HUES64 (cell line): ENCODE data around the gene ATP2C2.
"Not testable (repeated sequence)": the region's sequence is repeated elsewhere in the genome, so short reads cannot be mapped to it uniquely, and the experiment has no call there.

Experiments used
- H3K27ac ChIP-seq: 2 replicates; pipeline ENCODE4 v1.7.0; 2013; ENCODE audit warnings: low read depth, low read length, inconsistent platforms
- H3K27me3 ChIP-seq: 2 replicates; pipeline ENCODE4 v1.6.1; 2013; ENCODE audit warnings: mild to moderate bottlenecking, low read length; ENCODE audit not compliant: insufficient read depth
- H3K36me3 ChIP-seq: 2 replicates; pipeline ENCODE4 v1.6.1; 2013; ENCODE audit warnings: mild to moderate bottlenecking, low read length; ENCODE audit not compliant: insufficient read depth
- H3K4me1 ChIP-seq: 2 replicates; pipeline ENCODE4 v1.6.1; 2013; ENCODE audit warnings: mild to moderate bottlenecking, low read length, moderate library complexity; ENCODE audit not compliant: insufficient read depth
- H3K4me3 ChIP-seq: 2 replicates; pipeline ENCODE4 v1.5.1; 2013; ENCODE audit warnings: mild to moderate bottlenecking, low read length, moderate library complexity
- H3K9ac ChIP-seq: 2 replicates; pipeline ENCODE4 v1.6.1; 2013; ENCODE audit warnings: mild to moderate bottlenecking, low read depth, low read length
- H3K9me3 ChIP-seq: 2 replicates; pipeline ENCODE4 v1.6.1; 2013; ENCODE audit warnings: low read depth, low read length; ENCODE audit not compliant: insufficient read depth
- WGBS: fragments of 150-250, 120-280 bp; methylation state at CpG from one replicate; pipeline ENCODE4 v1.1.7; 2013; ENCODE audit warnings: missing lambda C conversion rate; 5-methylcytosine and 5-hydroxymethylcytosine counted together

ATP2C2 gene

DNA sequence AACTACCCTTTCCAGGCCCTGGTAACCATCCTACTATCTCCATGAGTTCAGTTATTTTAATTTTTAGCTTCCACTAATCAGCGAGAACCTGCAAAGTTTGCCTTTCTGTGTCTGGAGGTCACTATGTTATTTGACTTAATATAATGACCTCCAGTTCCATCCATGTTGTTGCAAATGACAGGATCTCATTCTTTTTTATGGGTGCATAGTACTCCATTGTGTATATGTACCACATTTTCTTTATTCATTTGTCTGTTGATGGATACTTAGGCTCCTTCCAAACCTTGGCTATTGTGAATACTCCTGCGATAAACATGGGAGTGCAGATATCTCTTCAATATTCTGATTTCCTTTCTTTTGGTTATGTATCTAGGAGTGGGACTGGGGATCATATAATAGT is 31.6 kb downstream of the ATP2C2 start:
- not testable (repeated sequence) for H3K27me3 ChIP-seq, H3K4me3 ChIP-seq, H3K9me3 ChIP-seq, H3K27ac ChIP-seq, H3K36me3 ChIP-seq, H3K4me1 ChIP-seq, H3K9ac ChIP-seq
- 100% methylated on average over 2 of the region's 2 CpGs for WGBS

DNA sequence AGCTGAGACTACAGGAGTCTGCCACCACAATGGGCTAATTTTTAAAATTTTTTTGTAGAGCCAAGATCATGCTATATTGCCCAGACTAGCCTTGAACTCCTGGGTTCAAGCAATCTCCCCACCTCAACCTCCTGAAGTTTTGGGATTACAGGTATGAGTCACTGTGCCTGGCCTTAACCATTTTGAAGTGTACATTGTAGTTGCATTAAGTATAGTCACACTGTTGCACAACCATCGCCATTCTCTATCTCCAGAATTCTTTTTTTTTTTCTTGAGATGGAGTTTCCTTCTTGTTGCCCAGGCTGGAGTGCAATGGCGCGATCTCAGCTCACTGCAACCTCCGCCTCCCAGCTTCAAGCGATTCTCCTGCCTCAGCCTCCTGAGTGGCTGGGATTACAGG is 35.1 kb downstream of the ATP2C2 start:
- WGBS = 97% methylated on average over 5 of the region's 5 CpGs
- not testable (repeated sequence) for H3K9me3 ChIP-seq, H3K9ac ChIP-seq, H3K27ac ChIP-seq, H3K4me1 ChIP-seq, H3K4me3 ChIP-seq, H3K27me3 ChIP-seq, H3K36me3 ChIP-seq

DNA sequence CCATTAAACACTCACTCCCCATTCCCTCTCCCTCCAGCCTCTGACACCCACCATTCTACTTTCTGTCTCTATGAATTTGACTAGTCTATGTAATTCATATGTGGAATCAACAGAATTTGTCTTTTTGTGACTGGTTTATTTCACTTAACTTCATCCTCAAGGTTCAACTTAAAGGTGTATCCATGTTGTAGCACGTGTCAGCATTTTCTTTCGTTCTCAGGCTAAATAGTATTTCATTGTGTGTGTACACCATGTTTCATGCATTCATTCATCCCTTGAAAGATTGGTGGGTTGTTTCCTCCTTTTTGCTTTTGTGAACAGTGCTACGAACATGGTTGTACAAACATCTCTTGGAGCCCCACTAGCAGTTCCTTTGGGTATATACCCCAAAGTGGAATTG is 36.0 kb downstream of the ATP2C2 start:
- H3K9ac ChIP-seq = no peak overlapping the region
- WGBS = 97% methylated on average over 3 of the region's 3 CpGs
- H3K4me1 ChIP-seq = no peaks in the 10 kb centered on the region
- H3K36me3 ChIP-seq = no peaks in the 10 kb centered on the region
- no peaks in the 10 kb centered on the region for H3K27me3 ChIP-seq
- no peaks in the 10 kb centered on the region for H3K9me3 ChIP-seq
- H3K27ac ChIP-seq = no peak overlapping the region
- H3K4me3 ChIP-seq = no peak overlapping the region

- no peak overlapping the region for H3K9ac ChIP-seq
- H3K4me3 ChIP-seq = no peak overlapping the region
- no peaks in the 10 kb centered on the region for H3K36me3 ChIP-seq
- 89% methylated on average over 19 of the region's 19 CpGs for WGBS
- H3K27me3 ChIP-seq = no peaks in the 10 kb centered on the region
- no peaks in the 10 kb centered on the region for H3K4me1 ChIP-seq
- H3K27ac ChIP-seq = no peak overlapping the region
- no peaks in the 10 kb centered on the region for H3K9me3 ChIP-seq
Observed at GRCh38 chr16:84404936-84405639, 36.8 kb downstream of the ATP2C2 start.

GRCh38 chr16:84406006-84406963 is 37.9 kb downstream of the ATP2C2 start:
- Histone ChIP-seq H3K27ac (no peak overlapping the region), H3K36me3 (no peaks in the 10 kb centered on the region), H3K27me3 (no peaks in the 10 kb centered on the region), H3K9ac (no peak overlapping the region), H3K9me3 (no peaks in the 10 kb centered on the region), H3K4me3 (no peak overlapping the region), H3K4me1 (no peaks in the 10 kb centered on the region)
- 90% methylated on average over 16 of the region's 16 CpGs for WGBS

GRCh38 chr16:84407588-84408313 is 39.4 kb downstream of the ATP2C2 start:
- H3K9ac ChIP-seq = no peak overlapping the region
- no peaks in the 10 kb centered on the region for H3K27me3 ChIP-seq
- 83% methylated on average over 9 of the region's 9 CpGs for WGBS
- H3K4me1 ChIP-seq = no peaks in the 10 kb centered on the region
- H3K4me3 ChIP-seq = no peak overlapping the region
- no peaks in the 10 kb centered on the region for H3K9me3 ChIP-seq
- H3K36me3 ChIP-seq = no peaks in the 10 kb centered on the region
- no peak overlapping the region for H3K27ac ChIP-seq

DNA sequence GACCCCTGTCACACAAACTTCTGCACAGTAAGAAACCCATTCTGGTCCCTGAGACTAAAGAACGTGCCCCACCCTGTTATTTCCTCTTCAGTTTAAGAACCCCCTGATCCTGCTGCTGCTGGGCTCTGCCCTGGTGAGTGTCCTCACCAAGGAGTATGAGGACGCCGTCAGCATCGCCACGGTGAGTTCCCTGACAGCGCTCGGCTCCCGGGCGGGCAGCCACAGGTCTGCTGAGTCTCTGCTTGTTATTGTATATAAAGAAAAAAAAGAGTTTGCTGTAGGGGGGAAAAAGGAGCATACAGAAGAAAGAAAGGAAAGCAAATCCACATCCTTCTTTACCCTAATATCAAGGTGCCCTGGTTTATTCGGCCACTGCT is 40.0 kb downstream of the ATP2C2 start:
- H3K27me3 ChIP-seq = no peaks in the 10 kb centered on the region

DNA sequence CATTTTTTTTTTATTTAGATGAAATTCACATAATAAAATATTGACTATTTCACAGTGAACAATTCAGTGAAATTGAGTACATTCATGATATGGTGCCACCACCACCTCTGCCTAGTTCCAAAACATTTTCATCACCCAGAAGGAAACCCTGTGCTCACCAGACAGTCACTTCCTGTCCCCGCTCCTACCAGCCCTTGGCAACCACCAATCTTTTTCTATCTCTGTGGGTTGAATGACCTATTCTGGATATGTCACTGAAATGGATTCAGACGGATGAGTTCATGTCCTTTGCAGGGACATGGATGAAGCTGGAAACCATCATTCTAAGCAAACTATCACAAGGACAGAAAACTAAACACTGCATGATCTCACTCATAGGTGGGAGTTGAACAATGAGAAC is 40.5 kb downstream of the ATP2C2 start:
- WGBS = 83% methylated on average over 2 of the region's 2 CpGs

More for the DNA sequence above, 40.0 kb downstream of the ATP2C2 start:
- no peaks in the 10 kb centered on the region for H3K9me3 ChIP-seq
- no peak overlapping the region for H3K4me3 ChIP-seq
- no peaks in the 10 kb centered on the region for H3K36me3 ChIP-seq
- WGBS = 92% methylated on average over 10 of the region's 10 CpGs
- no peak overlapping the region for H3K27ac ChIP-seq
- no peaks in the 10 kb centered on the region for H3K4me1 ChIP-seq
- H3K9ac ChIP-seq = no peak overlapping the region

DNA sequence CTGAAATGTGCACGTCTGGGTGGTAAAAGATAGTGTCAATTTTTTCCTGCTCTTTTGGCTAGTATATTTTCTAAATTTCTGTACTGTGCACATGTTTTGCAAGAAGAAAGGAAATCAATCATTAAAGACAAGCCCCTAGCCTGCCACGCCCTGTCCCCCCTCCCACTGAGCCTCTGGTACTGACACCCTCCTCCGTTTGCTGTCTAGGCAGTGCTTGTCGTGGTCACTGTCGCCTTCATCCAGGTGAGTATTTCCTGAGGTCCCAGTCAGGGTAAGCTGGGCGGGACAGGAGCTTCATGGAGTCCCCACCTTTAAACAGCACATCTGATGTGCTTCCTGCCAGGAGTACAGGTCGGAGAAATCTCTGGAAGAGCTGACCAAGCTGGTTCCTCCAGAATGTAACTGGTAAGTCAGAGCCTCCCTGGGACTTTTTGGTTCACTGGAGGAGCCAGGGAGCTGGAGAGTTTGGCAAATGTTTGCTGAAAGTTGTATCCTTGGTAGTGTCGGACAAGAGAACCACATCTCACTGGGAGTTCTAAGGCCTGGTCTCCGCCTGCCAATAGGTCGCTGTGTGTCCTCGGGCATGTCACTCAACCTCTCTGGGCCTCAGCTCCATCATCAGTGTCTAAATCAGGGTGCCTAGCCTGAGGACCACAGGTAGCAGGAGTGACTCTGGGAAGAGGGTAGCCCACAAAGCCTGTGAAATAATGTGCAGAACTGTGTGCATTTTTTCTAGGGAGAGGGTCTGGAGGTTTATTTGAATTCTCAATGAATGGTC is 42.2 kb downstream of the ATP2C2 start:
- no peak overlapping the region for H3K9ac ChIP-seq
- no peaks in the 10 kb centered on the region for H3K36me3 ChIP-seq
- no peak overlapping the region for H3K27ac ChIP-seq
- no peaks in the 10 kb centered on the region for H3K9me3 ChIP-seq
- no peaks in the 10 kb centered on the region for H3K27me3 ChIP-seq
- H3K4me3 ChIP-seq = no peak overlapping the region
- 86% methylated on average over 11 of the region's 11 CpGs for WGBS
- H3K4me1 ChIP-seq = no peaks in the 10 kb centered on the region

More for the DNA sequence above, 40.5 kb downstream of the ATP2C2 start:
- Histone ChIP-seq H3K4me1 (no peaks in the 10 kb centered on the region), H3K36me3 (no peaks in the 10 kb centered on the region), H3K27ac (no peak overlapping the region), H3K9ac (no peak overlapping the region), H3K27me3 (no peaks in the 10 kb centered on the region), H3K4me3 (no peak overlapping the region), H3K9me3 (no peaks in the 10 kb centered on the region)

GRCh38 chr16:84411768-84412167 is 43.4 kb downstream of the ATP2C2 start:
- no peaks in the 10 kb centered on the region for H3K9me3 ChIP-seq
- 74% methylated on average over 2 of the region's 2 CpGs for WGBS
- no peak overlapping the region for H3K9ac ChIP-seq
- no peak overlapping the region for H3K27ac ChIP-seq
- no peaks in the 10 kb centered on the region for H3K27me3 ChIP-seq
- no peak overlapping the region for H3K4me3 ChIP-seq
- no peaks in the 10 kb centered on the region for H3K36me3 ChIP-seq
- H3K4me1 ChIP-seq = no peaks in the 10 kb centered on the region
